ENCODE measurements around the gene MAP1S.
"Not testable (repeated sequence)": the region's sequence is repeated elsewhere in the genome, so short reads cannot be mapped to it uniquely, and the experiment has no call there.

The MAP1S gene

DNA sequence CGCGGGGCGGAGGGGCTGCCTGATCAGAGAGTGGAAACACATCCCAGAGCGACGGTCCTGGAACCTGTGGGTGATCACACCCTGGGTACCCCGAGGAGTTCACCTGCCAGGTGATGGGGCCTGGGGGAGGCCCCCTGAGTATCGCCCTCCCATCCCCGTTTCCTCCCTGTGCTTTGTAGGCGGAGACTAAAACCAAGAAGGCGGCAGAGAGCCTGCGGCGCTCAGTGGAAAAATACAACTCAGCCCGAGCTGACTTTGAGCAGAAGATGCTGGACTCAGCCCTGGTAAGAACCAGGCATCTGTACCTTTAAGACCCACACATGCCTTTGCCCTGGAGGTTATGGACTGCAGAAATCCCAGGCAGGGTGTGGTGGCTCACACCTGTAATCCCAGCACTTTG is 51.3 kb downstream of the MAP1S start:
- Histone ChIP-seq H3K27ac (ENCODE audit: low read length) (no peak overlapping the region), H3K79me2 (ENCODE audit: low read length) (no peaks in the 10 kb centered on the region), H3K4me2 (ENCODE audit: low read length) (no peak overlapping the region), H3K4me3 (ENCODE audit: low read length) (no peak overlapping the region), H3K9ac (ENCODE audit: low read length) (no peak overlapping the region), H2AFZ (ENCODE audit: low read depth, low read length) (no peak overlapping the region), H3K4me1 (ENCODE audit: low read length) (peaks cover 15% of the 10 kb centered on the region), H4K20me1 (ENCODE audit: insufficient read depth, low read length) (no peaks in the 10 kb centered on the region), H3K36me3 (replicated peaks; ENCODE audit: low read depth, low read length) (peaks cover 48% of the 10 kb centered on the region), H3K9me3 (ENCODE audit: insufficient read depth, low read length) (no peaks in the 10 kb centered on the region), H3K27me3 (ENCODE audit: low read depth, low read length) (no peaks in the 10 kb centered on the region)
- no peak for TF ChIP-seq EZH2phosphoT487 (IDR thresholded peaks at IDR 0.05; ENCODE audit: low read depth)
- TF ChIP-seq, protein P1, sequence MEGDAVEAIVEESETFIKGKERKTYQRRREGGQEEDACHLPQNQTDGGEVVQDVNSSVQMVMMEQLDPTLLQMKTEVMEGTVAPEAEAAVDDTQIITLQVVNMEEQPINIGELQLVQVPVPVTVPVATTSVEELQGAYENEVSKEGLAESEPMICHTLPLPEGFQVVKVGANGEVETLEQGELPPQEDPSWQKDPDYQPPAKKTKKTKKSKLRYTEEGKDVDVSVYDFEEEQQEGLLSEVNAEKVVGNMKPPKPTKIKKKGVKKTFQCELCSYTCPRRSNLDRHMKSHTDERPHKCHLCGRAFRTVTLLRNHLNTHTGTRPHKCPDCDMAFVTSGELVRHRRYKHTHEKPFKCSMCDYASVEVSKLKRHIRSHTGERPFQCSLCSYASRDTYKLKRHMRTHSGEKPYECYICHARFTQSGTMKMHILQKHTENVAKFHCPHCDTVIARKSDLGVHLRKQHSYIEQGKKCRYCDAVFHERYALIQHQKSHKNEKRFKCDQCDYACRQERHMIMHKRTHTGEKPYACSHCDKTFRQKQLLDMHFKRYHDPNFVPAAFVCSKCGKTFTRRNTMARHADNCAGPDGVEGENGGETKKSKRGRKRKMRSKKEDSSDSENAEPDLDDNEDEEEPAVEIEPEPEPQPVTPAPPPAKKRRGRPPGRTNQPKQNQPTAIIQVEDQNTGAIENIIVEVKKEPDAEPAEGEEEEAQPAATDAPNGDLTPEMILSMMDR (IDR thresholded peaks at IDR 0.05; ENCODE audit: low read depth, low read length): no peak

DNA sequence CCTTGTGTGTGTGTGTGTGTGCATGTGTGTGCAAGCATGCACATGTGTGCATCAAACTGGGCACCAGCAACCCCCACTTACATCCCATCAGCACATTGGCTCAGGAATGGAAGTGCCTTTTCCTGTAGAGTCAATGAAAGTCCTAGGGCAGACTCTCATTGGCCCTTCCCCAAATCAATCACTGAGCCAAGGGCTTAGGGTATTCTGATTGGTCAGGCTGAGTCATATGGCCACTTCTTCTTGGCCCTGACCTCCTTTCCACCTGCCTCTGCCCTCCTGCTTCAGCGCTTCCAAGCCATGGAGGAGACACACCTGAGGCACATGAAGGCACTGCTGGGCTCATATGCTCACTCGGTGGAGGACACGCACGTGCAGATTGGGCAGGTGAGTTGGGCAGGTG is 52.9 kb downstream of the MAP1S start:
- H3K27ac ChIP-seq (ENCODE audit: low read length): no peak overlapping the region
- no peak overlapping the region for H3K4me3 ChIP-seq (ENCODE audit: low read length)
- H3K4me2 ChIP-seq (ENCODE audit: low read length): no peak overlapping the region
- no peaks in the 10 kb centered on the region for H3K27me3 ChIP-seq (ENCODE audit: low read depth, low read length)
- H3K4me1 ChIP-seq (ENCODE audit: low read length): peaks cover 26% of the 10 kb centered on the region
- H3K9ac ChIP-seq (ENCODE audit: low read length): no peak overlapping the region
- H3K9me3 ChIP-seq (ENCODE audit: insufficient read depth, low read length): no peaks in the 10 kb centered on the region
- H2AFZ ChIP-seq (ENCODE audit: low read depth, low read length): no peak overlapping the region
- H4K20me1 ChIP-seq (ENCODE audit: insufficient read depth, low read length): no peaks in the 10 kb centered on the region
- TF ChIP-seq EZH2phosphoT487 (IDR thresholded peaks at IDR 0.05; ENCODE audit: low read depth): no peak
- TF ChIP-seq, protein P1 (IDR thresholded peaks at IDR 0.05; ENCODE audit: low read depth, low read length): no peak
- H3K79me2 ChIP-seq (ENCODE audit: low read length): no peaks in the 10 kb centered on the region
- peaks cover 48% of the 10 kb centered on the region for H3K36me3 ChIP-seq (replicated peaks; ENCODE audit: low read depth, low read length)

DNA sequence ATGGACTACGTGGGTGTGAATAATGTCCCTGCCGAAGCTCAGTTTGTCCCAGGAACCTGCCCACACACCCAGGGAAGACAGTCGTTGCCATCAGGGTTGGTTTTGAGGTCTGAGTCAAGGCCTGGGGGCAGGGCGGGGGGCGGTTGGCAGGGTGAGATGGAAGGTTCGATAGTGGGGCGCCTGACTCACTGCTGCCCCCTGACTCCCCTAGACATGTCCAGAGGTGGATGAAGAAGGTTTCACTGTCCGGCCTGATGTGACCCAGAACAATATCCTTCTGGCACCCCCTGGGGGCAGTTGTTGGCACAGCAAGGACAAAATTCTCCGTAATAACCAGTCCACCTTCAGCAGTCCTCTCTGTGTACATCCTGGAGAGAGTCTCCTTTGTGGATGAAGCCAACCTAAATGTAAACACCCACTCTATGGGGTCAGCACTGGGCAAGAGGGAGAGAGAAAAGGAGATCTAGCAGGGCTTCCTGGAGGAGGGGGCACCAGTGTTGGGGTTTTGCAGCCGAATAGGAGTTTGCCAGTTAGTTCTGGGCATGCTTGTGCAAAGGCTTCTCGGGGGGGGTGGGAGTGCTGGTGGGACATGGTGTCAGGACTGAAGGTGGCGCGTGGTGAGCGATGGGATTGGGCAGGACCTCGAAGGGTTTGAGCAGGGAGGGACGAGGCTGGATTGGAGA is 56.1 kb downstream of the MAP1S start:
- peaks cover 40% of the 10 kb centered on the region for H3K4me1 ChIP-seq (ENCODE audit: low read length)
- H3K9ac ChIP-seq (ENCODE audit: low read length): peak overlapping the region; percentile 67
- H3K36me3 ChIP-seq (replicated peaks; ENCODE audit: low read depth, low read length): peaks cover 47% of the 10 kb centered on the region
- H4K20me1 ChIP-seq (ENCODE audit: insufficient read depth, low read length): no peaks in the 10 kb centered on the region
- TF ChIP-seq EZH2phosphoT487 (IDR thresholded peaks at IDR 0.05; ENCODE audit: low read depth): no peak
- TF ChIP-seq, protein P1 (IDR thresholded peaks at IDR 0.05; ENCODE audit: low read depth, low read length): peak; percentile 95
- H3K4me2 ChIP-seq (ENCODE audit: low read length): peak overlapping the region; percentile 66
- H3K27ac ChIP-seq (ENCODE audit: low read length): peak overlapping the region; percentile 91
- no peaks in the 10 kb centered on the region for H3K9me3 ChIP-seq (ENCODE audit: insufficient read depth, low read length)
- H2AFZ ChIP-seq (ENCODE audit: low read depth, low read length): no peak overlapping the region
- peak overlapping the region; percentile 47 for H3K4me3 ChIP-seq (ENCODE audit: low read length)
- H3K79me2 ChIP-seq (ENCODE audit: low read length): no peaks in the 10 kb centered on the region
- no peaks in the 10 kb centered on the region for H3K27me3 ChIP-seq (ENCODE audit: low read depth, low read length)

GRCh38 chr19:17775991-17776803 is 56.9 kb downstream of the MAP1S start:
- peak overlapping the region; percentile 66 for H3K4me2 ChIP-seq (ENCODE audit: low read length)
- H2AFZ ChIP-seq (ENCODE audit: low read depth, low read length): no peak overlapping the region
- peaks cover 45% of the 10 kb centered on the region for H3K36me3 ChIP-seq (replicated peaks; ENCODE audit: low read depth, low read length)
- H4K20me1 ChIP-seq (ENCODE audit: insufficient read depth, low read length): no peaks in the 10 kb centered on the region
- H3K27ac ChIP-seq (ENCODE audit: low read length): peak overlapping the region; percentile 91
- H3K9ac ChIP-seq (ENCODE audit: low read length): peak overlapping the region; percentile 67
- no peaks in the 10 kb centered on the region for H3K27me3 ChIP-seq (ENCODE audit: low read depth, low read length)
- peak overlapping the region; percentile 47 for H3K4me3 ChIP-seq (ENCODE audit: low read length)
- no peaks in the 10 kb centered on the region for H3K79me2 ChIP-seq (ENCODE audit: low read length)
- TF ChIP-seq, protein P1 (IDR thresholded peaks at IDR 0.05; ENCODE audit: low read depth, low read length): no peak
- TF ChIP-seq EZH2phosphoT487 (IDR thresholded peaks at IDR 0.05; ENCODE audit: low read depth): 0 out of 2 replicates have a peak, but pooled peaks have one; percentile 25
- H3K9me3 ChIP-seq (ENCODE audit: insufficient read depth, low read length): no peaks in the 10 kb centered on the region
- peaks cover 40% of the 10 kb centered on the region for H3K4me1 ChIP-seq (ENCODE audit: low read length)

GRCh38 chr19:17777840-17778239 is 58.6 kb downstream of the MAP1S start:
- H3K27me3 ChIP-seq (ENCODE audit: low read depth, low read length); H3K4me3 ChIP-seq (ENCODE audit: low read length); H4K20me1 ChIP-seq (ENCODE audit: insufficient read depth, low read length); H2AFZ ChIP-seq (ENCODE audit: low read depth, low read length); H3K9me3 ChIP-seq (ENCODE audit: insufficient read depth, low read length); H3K79me2 ChIP-seq (ENCODE audit: low read length); H3K9ac ChIP-seq (ENCODE audit: low read length): not testable (repeated sequence)
- peak overlapping the region; percentile 66; the same call in 1 of the 2 replicates for H3K4me2 ChIP-seq (ENCODE audit: low read length)
- peaks cover 40% of the 10 kb centered on the region for H3K4me1 ChIP-seq (ENCODE audit: low read length)
- H3K36me3 ChIP-seq (replicated peaks; ENCODE audit: low read depth, low read length): peaks cover 50% of the 10 kb centered on the region
- H3K27ac ChIP-seq (ENCODE audit: low read length): peak overlapping the region; percentile 91
